SU-DHL-6 (cell line): ENCODE measurements around the gene MLC1.

Experiments
- CTCF ChIP-seq: fragments of 200-600 bp; sonication (generic); IDR thresholded peaks from one replicate; pipeline ENCODE4 v1.5.1; 2017; ENCODE audit warnings: antibody characterized with exemption, mild to moderate bottlenecking, low read length, moderate library complexity; ENCODE audit not compliant: insufficient read depth, poor library complexity, severe bottlenecking
- EZH2phosphoT487 ChIP-seq: fragments of 200-600 bp; sonication (generic), shearing (Covaris generic); conservative IDR thresholded peaks from 2 replicates; pipeline ENCODE4 v1.6.1; 2018; ENCODE audit warnings: mild to moderate bottlenecking, antibody characterized with exemption, low read length, moderate library complexity, mixed read lengths

- TF ChIP-seq CTCF (no peak), EZH2phosphoT487 (no peak)
Measured at GRCh38 chr22:50064453-50064852, 20.8 kb downstream of the MLC1 start.
